GM12874 (cell line): ENCODE measurements around the gene KPNB1.

ENCODE experiments used
- CTCF ChIP-seq: IDR thresholded peaks from 2 replicates; pipeline ENCODE4 v1.5.1; 2011; ENCODE audit warnings: low read depth, mild to moderate bottlenecking, control low read depth, low read length, moderate library complexity; ENCODE audit not compliant: insufficient read depth

The KPNB1 gene

GRCh38 chr17:47649153-47649971, at the start of gene KPNB1:
Gene KPNB1 (plus strand): TSS chr17:47649919. CDS start chr17:47650245, 326 bp downstream.
- no peak for TF ChIP-seq CTCF

GRCh38 chr17:47603830-47604597, 45.7 kb upstream of the KPNB1 start:
- TF ChIP-seq CTCF, result no peak

- TF ChIP-seq CTCF, result no peak
Measured at GRCh38 chr17:47604598-47604927, 45.2 kb upstream of the KPNB1 start.

- TF ChIP-seq CTCF, result no peak
Measured at GRCh38 chr17:47605011-47605410, 44.7 kb upstream of the KPNB1 start.

GRCh38 chr17:47607481-47607880, 42.2 kb upstream of the KPNB1 start:
- no peak for TF ChIP-seq CTCF

- no peak for TF ChIP-seq CTCF
Measured at GRCh38 chr17:47611372-47612350, 38.1 kb upstream of the KPNB1 start.
